K562 (cell line): ENCODE measurements around the gene CACYBP.

ENCODE experiments used
- BRCA1 ChIP-seq, 2 experiments: fragments of 450-650 bp in 1 of 2; sonication (generic) in 1 of 2; formaldehyde crosslinking in 1 of 2; IDR thresholded peaks; 2 replicates each; pipeline versions ENCODE4 v1.5.0 to v1.6.1; 2017 to 2020; ENCODE audit warnings: mild to moderate bottlenecking in 1 of 2, missing genetic modification reagents in 1 of 2
- CTCF ChIP-seq, 3 experiments: IDR thresholded peaks in 2 of 3; conservative IDR thresholded peaks in 1 of 3; 2 replicates each; pipeline ENCODE4 v1.5.1; 2011 to 2012; ENCODE audit warnings: low read length in 3 of 3, mild to moderate bottlenecking in 3 of 3, control low read depth in 2 of 3, improper control_type of control experiment in 1 of 3, inconsistent platforms in 1 of 3, low read depth in 1 of 3, mixed read lengths in 1 of 3, moderate library complexity in 1 of 3; ENCODE audit not compliant: insufficient read depth in 2 of 3
- EP300 ChIP-seq: IDR thresholded peaks from 2 replicates; pipeline ENCODE4 v1.6.1; 2012; ENCODE audit warnings: low read length, improper control_type of control experiment
- ETS1 ChIP-seq: conservative IDR thresholded peaks from 2 replicates; pipeline ENCODE4 v1.6.1; 2011; ENCODE audit warnings: low read depth, mild to moderate bottlenecking, low read length; ENCODE audit not compliant: control insufficient read depth
- HES1 ChIP-seq: fragments of 450-650 bp; IDR thresholded peaks from 2 replicates; pipeline ENCODE4 v1.6.1; 2016; ENCODE audit warnings: low read depth, mild to moderate bottlenecking, moderate library complexity
- MTA3 ChIP-seq: fragments of 450-650 bp; formaldehyde crosslinking; IDR thresholded peaks from 2 replicates; pipeline ENCODE4 v1.6.1; 2017; ENCODE audit warnings: mild to moderate bottlenecking, borderline replicate concordance
- MYC ChIP-seq, 2 experiments: fragments of 250-450 bp in 1 of 2; sonication (Bioruptor Pico) in 1 of 2; IDR thresholded peaks; 2 replicates each; pipeline versions ENCODE4 v1.5.1 to v1.6.1; 2012 to 2021; ENCODE audit warnings: low read depth in 2 of 2, borderline replicate concordance in 1 of 2, improper control_type of control experiment in 1 of 2, low read length in 1 of 2, mild to moderate bottlenecking in 1 of 2, moderate library complexity in 1 of 2
- POLR2AphosphoS5 ChIP-seq: IDR thresholded peaks from 2 replicates; pipeline ENCODE4 v1.6.1; 2011; ENCODE audit warnings: mild to moderate bottlenecking, low read depth, low read length, moderate library complexity; ENCODE audit not compliant: control insufficient read depth, insufficient read depth
- REST ChIP-seq, 2 experiments: fragments of 450-650 bp; formaldehyde crosslinking in 1 of 2; IDR thresholded peaks; 2 replicates each; pipeline versions ENCODE4 v1.4.0 to v1.6.1; 2014 to 2020; ENCODE audit warnings: mild to moderate bottlenecking in 2 of 2, borderline replicate concordance in 1 of 2, low read depth in 1 of 2
- RFX5 ChIP-seq: IDR thresholded peaks from 2 replicates; pipeline ENCODE4 v1.6.1; 2011; ENCODE audit warnings: low read depth, mild to moderate bottlenecking, improper control_type of control experiment, low read length
- TCF7L2 ChIP-seq: fragments of 150-350 bp; IDR thresholded peaks from 2 replicates; pipeline ENCODE4 v1.6.1; 2016; ENCODE audit warnings: low read depth, mild to moderate bottlenecking, low read length, moderate library complexity
- ZNF778 ChIP-seq: fragments of 450-650 bp; formaldehyde crosslinking; IDR thresholded peaks from 2 replicates; pipeline ENCODE4 v1.4.0; 2020; ENCODE audit warnings: mild to moderate bottlenecking, moderate library complexity
- TF ChIP-seq, protein P1 (sequence below): sonication (generic); formaldehyde crosslinking; IDR thresholded peaks from 2 replicates; pipeline ENCODE4 v1.8.1; 2022; ENCODE audit warnings: missing genetic modification reagents
- TF ChIP-seq, protein P2 (sequence below): fragments of 450-650 bp; formaldehyde crosslinking; IDR thresholded peaks from 2 replicates; pipeline ENCODE4 v1.4.0; 2020; ENCODE audit warnings: mild to moderate bottlenecking, moderate library complexity

DNA sequence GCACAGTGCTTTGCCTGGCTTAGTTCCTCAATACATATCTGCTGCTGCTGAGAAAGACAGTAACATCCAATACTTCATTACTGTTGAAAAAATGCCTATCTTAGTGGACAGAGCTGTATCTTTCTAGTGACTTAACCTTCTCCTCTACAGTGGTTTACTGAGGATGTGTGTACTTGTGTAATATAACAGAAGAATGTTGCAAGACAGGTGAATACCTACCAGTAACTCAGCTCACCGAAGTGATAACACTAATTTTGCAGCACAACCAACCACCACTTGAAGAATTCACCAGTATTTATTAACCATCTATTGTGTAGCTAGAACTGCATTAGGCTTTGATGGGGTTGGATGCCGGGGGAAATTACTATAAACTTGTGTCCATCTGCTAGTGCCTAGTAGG, 51.2 kb downstream of the CACYBP start:
- no peak for TF ChIP-seq HES1
- no peak for TF ChIP-seq TCF7L2
- no peak for TF ChIP-seq MTA3
- no peak for TF ChIP-seq REST (IDR thresholded peaks at IDR 0.05; ENCODE audit: borderline replicate concordance)
- no peak for TF ChIP-seq REST (CRISPR knock-in tag; IDR thresholded peaks at IDR 0.05; ENCODE audit: low read depth)
- TF ChIP-seq EP300 = no peak
- TF ChIP-seq CTCF (IDR thresholded peaks at IDR 0.05 in 2 of 3, conservative IDR thresholded peaks at IDR 0.05 in 1 of 3; ENCODE audit: insufficient read depth in 2 of 3, low read depth in 1 of 3, low read length in 3 of 3) = no peak
- no peak for TF ChIP-seq ZNF778 (CRISPR knock-in tag)
- no peak for TF ChIP-seq RFX5
- TF ChIP-seq MYC (IDR thresholded peaks at IDR 0.05; ENCODE audit: low read depth, low read length) = no peak
- TF ChIP-seq MYC (CRISPR knock-in tag; IDR thresholded peaks at IDR 0.05; ENCODE audit: borderline replicate concordance, low read depth) = no peak
- TF ChIP-seq ETS1 = no peak
- no peak for TF ChIP-seq POLR2AphosphoS5
- TF ChIP-seq, protein P1, sequence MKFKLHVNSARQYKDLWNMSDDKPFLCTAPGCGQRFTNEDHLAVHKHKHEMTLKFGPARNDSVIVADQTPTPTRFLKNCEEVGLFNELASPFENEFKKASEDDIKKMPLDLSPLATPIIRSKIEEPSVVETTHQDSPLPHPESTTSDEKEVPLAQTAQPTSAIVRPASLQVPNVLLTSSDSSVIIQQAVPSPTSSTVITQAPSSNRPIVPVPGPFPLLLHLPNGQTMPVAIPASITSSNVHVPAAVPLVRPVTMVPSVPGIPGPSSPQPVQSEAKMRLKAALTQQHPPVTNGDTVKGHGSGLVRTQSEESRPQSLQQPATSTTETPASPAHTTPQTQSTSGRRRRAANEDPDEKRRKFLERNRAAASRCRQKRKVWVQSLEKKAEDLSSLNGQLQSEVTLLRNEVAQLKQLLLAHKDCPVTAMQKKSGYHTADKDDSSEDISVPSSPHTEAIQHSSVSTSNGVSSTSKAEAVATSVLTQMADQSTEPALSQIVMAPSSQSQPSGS (CRISPR knock-in tag) = no peak
- no peak for TF ChIP-seq BRCA1 (IDR thresholded peaks at IDR 0.05)
- no peak for TF ChIP-seq BRCA1 (CRISPR knock-in tag; IDR thresholded peaks at IDR 0.05)
- TF ChIP-seq, protein P2, sequence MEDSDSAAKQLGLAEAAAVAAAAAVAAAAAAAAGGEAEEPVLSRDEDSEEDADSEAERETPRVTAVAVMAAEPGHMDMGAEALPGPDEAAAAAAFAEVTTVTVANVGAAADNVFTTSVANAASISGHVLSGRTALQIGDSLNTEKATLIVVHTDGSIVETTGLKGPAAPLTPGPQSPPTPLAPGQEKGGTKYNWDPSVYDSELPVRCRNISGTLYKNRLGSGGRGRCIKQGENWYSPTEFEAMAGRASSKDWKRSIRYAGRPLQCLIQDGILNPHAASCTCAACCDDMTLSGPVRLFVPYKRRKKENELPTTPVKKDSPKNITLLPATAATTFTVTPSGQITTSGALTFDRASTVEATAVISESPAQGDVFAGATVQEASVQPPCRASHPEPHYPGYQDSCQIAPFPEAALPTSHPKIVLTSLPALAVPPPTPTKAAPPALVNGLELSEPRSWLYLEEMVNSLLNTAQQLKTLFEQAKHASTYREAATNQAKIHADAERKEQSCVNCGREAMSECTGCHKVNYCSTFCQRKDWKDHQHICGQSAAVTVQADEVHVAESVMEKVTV (CRISPR knock-in tag) = no peak
